ENCODE measurements around the gene MBD3.
A peak's percentile ranks its signal among the peaks of the same experiment; 100 is the strongest.

Gene MBD3

GRCh38 chr19:1561236-1561842 lies 31.3 kb downstream of the MBD3 start:
- DNase-seq (ENCODE audit: low read depth, low spot score), result no peak
- H3K36me3 ChIP-seq (ENCODE audit: insufficient read depth, insufficient read length, low read length), result peaks cover 75% of the 10 kb centered on the region

DNA sequence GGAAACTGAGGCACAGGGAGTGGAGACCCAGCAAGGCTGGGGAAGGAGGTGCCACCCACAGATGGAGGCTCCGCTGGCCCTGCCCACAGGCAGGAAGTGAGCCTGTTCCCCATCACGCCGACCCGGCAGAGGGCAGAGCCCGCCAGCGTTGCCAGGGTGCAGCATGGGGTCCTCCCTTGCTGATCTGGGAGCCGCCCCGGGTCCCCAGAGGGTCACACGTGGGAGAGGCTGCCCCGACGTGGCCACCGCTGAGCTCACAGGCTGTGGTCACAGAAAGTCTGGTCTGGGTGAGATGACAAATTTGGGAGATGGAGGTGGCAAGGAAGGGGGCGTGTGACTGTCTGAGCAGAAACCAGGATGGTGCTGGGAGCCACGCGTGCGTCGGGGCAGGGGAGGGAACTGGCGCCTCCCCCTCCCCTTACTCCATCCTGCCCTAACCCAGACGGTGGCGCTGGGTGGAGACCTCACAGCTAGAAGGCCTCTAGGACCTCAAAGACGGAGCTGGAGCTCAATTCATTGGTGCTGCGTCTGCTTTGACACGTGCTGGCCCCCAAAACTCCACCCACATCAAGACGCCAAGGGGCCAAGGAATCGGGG lies 32.3 kb downstream of the MBD3 start:
- DNase-seq (ENCODE audit: low read depth, low spot score), result no peak
- peak overlapping the region; percentile 10 for H3K9ac ChIP-seq (ENCODE audit: insufficient read length, low read depth)
- H3K4me3 ChIP-seq (ENCODE audit: insufficient read length, low read depth), result no peak overlapping the region
- TF ChIP-seq YY1 (IDR thresholded peaks at IDR 0.05; ENCODE audit: insufficient read depth, insufficient read length), result no peak
- no peak for TF ChIP-seq ZNF274 (IDR thresholded peaks at IDR 0.05; ENCODE audit: low read depth, low read length)
- TF ChIP-seq SUZ12 (IDR thresholded peaks at IDR 0.05; ENCODE audit: extremely low read depth, insufficient read depth, insufficient read length), result no peak
- H3K4me1 ChIP-seq (ENCODE audit: insufficient read depth, insufficient read length), result peaks cover 18% of the 10 kb centered on the region
- peaks cover 76% of the 10 kb centered on the region for H3K36me3 ChIP-seq (ENCODE audit: insufficient read depth, insufficient read length, low read length)
- no peaks in the 10 kb centered on the region for H3K9me3 ChIP-seq (ENCODE audit: insufficient read depth, low read length)
- H3K27me3 ChIP-seq (ENCODE audit: insufficient read depth, insufficient read length), result no peaks in the 10 kb centered on the region

More at GRCh38 chr19:1561236-1561842, 31.3 kb downstream of the MBD3 start:
- no peaks in the 10 kb centered on the region for H3K9me3 ChIP-seq (ENCODE audit: insufficient read depth, low read length)
- H3K9ac ChIP-seq (ENCODE audit: insufficient read length, low read depth), result no peak overlapping the region
- peaks cover 24% of the 10 kb centered on the region for H3K4me1 ChIP-seq (ENCODE audit: insufficient read depth, insufficient read length)
- no peaks in the 10 kb centered on the region for H3K27me3 ChIP-seq (ENCODE audit: insufficient read depth, insufficient read length)
- H3K4me3 ChIP-seq (ENCODE audit: insufficient read length, low read depth), result no peak overlapping the region
- TF ChIP-seq YY1 (IDR thresholded peaks at IDR 0.05; ENCODE audit: insufficient read depth, insufficient read length), result no peak
- no peak for TF ChIP-seq ZNF274 (IDR thresholded peaks at IDR 0.05; ENCODE audit: low read depth, low read length)
- no peak for TF ChIP-seq SUZ12 (IDR thresholded peaks at IDR 0.05; ENCODE audit: extremely low read depth, insufficient read depth, insufficient read length)

DNA sequence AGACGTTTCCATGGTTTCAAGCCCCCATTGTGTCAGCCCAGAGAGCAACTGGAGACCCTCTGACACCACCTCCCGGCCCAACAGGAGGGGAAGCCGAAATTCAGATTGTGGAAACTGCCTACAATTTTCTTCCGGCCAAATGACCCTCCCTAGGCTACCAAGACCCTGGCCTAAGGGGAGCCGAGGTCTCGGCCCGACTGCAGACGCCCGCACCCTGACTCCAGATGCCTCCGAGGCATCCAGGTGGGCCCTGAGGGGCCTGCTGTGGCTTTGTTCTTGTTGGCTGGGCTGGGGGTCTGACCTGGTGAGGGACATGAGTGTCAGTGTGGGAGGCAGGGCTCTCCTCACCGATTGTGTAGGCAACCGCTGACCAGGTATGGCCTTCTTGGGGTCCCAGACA lies 34.1 kb downstream of the MBD3 start:
- TF ChIP-seq SUZ12 (IDR thresholded peaks at IDR 0.05; ENCODE audit: extremely low read depth, insufficient read depth, insufficient read length), result no peak
- TF ChIP-seq ZNF274 (IDR thresholded peaks at IDR 0.05; ENCODE audit: low read depth, low read length), result no peak
- no peak for TF ChIP-seq YY1 (IDR thresholded peaks at IDR 0.05; ENCODE audit: insufficient read depth, insufficient read length)
- peaks cover 20% of the 10 kb centered on the region for H3K4me1 ChIP-seq (ENCODE audit: insufficient read depth, insufficient read length)
- peak overlapping the region; percentile 32 for H3K9ac ChIP-seq (ENCODE audit: insufficient read length, low read depth)
- no peak overlapping the region for H3K4me3 ChIP-seq (ENCODE audit: insufficient read length, low read depth)
- H3K36me3 ChIP-seq (ENCODE audit: insufficient read depth, insufficient read length, low read length), result peaks cover 69% of the 10 kb centered on the region
- H3K27me3 ChIP-seq (ENCODE audit: insufficient read depth, insufficient read length), result no peaks in the 10 kb centered on the region
- DNase-seq (ENCODE audit: low read depth, low spot score), result no peak
- H3K9me3 ChIP-seq (ENCODE audit: insufficient read depth, low read length), result no peaks in the 10 kb centered on the region

- peaks cover 54% of the 10 kb centered on the region for H3K36me3 ChIP-seq (ENCODE audit: insufficient read depth, insufficient read length, low read length)
- H3K9ac ChIP-seq (ENCODE audit: insufficient read length, low read depth), result no peak overlapping the region
- no peak overlapping the region for H3K4me3 ChIP-seq (ENCODE audit: insufficient read length, low read depth)
- no peaks in the 10 kb centered on the region for H3K9me3 ChIP-seq (ENCODE audit: insufficient read depth, low read length)
- TF ChIP-seq YY1 (IDR thresholded peaks at IDR 0.05; ENCODE audit: insufficient read depth, insufficient read length) (no peak), ZNF274 (IDR thresholded peaks at IDR 0.05; ENCODE audit: low read depth, low read length) (no peak), SUZ12 (IDR thresholded peaks at IDR 0.05; ENCODE audit: extremely low read depth, insufficient read depth, insufficient read length) (no peak)
- H3K4me1 ChIP-seq (ENCODE audit: insufficient read depth, insufficient read length), result peaks cover 21% of the 10 kb centered on the region
- H3K27me3 ChIP-seq (ENCODE audit: insufficient read depth, insufficient read length), result no peaks in the 10 kb centered on the region
- DNase-seq (ENCODE audit: low read depth, low spot score), result no peak
Observed at GRCh38 chr19:1556390-1557070, 36.1 kb downstream of the MBD3 start.

GRCh38 chr19:1555487-1556389 lies 36.9 kb downstream of the MBD3 start:
- Histone ChIP-seq H3K9ac (ENCODE audit: insufficient read length, low read depth) (no peak overlapping the region), H3K4me3 (ENCODE audit: insufficient read length, low read depth) (no peak overlapping the region), H3K4me1 (ENCODE audit: insufficient read depth, insufficient read length) (peaks cover 15% of the 10 kb centered on the region), H3K36me3 (ENCODE audit: insufficient read depth, insufficient read length, low read length) (peaks cover 47% of the 10 kb centered on the region), H3K27me3 (ENCODE audit: insufficient read depth, insufficient read length) (no peaks in the 10 kb centered on the region), H3K9me3 (ENCODE audit: insufficient read depth, low read length) (no peaks in the 10 kb centered on the region)
- no peak for DNase-seq (ENCODE audit: low read depth, low spot score)
- TF ChIP-seq ZNF274 (IDR thresholded peaks at IDR 0.05; ENCODE audit: low read depth, low read length), result no peak
- no peak for TF ChIP-seq YY1 (IDR thresholded peaks at IDR 0.05; ENCODE audit: insufficient read depth, insufficient read length)
- no peak for TF ChIP-seq SUZ12 (IDR thresholded peaks at IDR 0.05; ENCODE audit: extremely low read depth, insufficient read depth, insufficient read length)

- H3K27me3 ChIP-seq (ENCODE audit: insufficient read depth, insufficient read length), result no peaks in the 10 kb centered on the region
- peaks cover 39% of the 10 kb centered on the region for H3K36me3 ChIP-seq (ENCODE audit: insufficient read depth, insufficient read length, low read length)
- H3K9me3 ChIP-seq (ENCODE audit: insufficient read depth, low read length), result no peaks in the 10 kb centered on the region
- TF ChIP-seq ZNF274 (IDR thresholded peaks at IDR 0.05; ENCODE audit: low read depth, low read length), result no peak
- no peak for TF ChIP-seq YY1 (IDR thresholded peaks at IDR 0.05; ENCODE audit: insufficient read depth, insufficient read length)
- TF ChIP-seq SUZ12 (IDR thresholded peaks at IDR 0.05; ENCODE audit: extremely low read depth, insufficient read depth, insufficient read length), result no peak
- no peak overlapping the region for H3K4me3 ChIP-seq (ENCODE audit: insufficient read length, low read depth)
- DNase-seq (ENCODE audit: low read depth, low spot score), result no peak
- H3K4me1 ChIP-seq (ENCODE audit: insufficient read depth, insufficient read length), result peaks cover 11% of the 10 kb centered on the region
- H3K9ac ChIP-seq (ENCODE audit: insufficient read length, low read depth), result no peak overlapping the region
Observed at GRCh38 chr19:1554968-1555367, 37.7 kb downstream of the MBD3 start.
